ENCODE measurements around the gene MXRA8.

Gene MXRA8

DNA sequence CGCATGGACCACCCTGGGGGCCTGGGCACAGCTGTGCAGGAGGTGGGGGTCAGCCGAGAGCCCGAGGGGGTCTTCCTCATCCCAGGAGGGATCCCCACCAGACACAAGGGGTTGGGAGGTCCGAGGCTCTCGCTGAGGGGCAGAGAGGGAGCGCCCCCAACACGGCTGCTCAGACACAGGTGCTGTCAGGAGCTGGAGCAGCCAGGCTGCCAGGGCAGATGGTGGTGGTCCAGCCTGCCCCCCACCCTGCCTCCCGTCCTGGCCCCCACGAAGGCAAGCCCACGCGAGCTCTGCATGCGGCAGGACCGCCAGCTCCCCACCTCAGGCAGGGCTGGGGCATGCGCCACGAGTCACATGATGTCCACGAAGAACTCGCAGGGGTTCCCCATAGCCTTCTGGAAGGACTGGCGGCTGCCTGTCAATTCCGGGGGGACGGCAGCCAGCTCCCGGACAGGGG, 22.5 kb downstream of the MXRA8 start:
- no peak for DNase-seq (ENCODE audit: low read depth)

DNA sequence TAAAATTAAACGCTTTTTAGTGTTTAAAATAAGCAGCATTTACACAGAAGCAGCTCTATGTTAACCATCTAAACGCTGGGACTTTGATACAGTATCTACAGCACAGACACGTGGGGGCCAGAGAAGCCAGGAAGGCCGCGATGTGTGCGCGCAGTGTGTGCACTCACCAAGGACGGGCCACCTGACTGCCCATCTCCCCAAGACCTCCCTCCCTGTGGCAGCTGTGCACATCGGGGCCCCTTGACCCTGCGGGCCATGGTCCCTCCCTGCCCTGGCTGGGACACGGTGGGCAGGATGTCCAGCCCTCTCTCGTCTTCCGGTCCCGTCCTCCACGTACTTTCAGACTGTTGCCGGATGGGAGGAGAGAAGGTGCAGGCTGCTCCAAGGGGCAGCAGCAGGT, 23.1 kb downstream of the MXRA8 start:
- no peak for DNase-seq (ENCODE audit: low read depth)

DNA sequence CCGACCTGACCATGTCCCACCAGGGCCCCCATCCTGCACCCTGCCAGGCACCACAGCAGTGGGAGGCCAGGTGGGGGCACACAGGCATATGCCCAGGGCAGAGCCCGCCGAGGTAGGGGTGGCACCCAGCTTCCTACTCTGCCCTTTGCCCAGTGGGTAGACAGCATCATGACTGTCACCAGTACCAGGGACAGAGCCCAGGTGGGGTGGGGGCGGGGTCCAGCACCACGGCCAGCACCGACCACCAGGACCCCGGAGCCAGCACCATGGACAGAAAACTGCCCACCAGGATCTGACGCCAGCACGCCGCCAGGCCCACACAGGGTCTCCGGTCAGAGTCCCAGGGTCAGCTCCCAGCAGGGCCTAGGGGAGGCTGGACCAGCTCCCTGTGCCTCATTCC, 23.5 kb downstream of the MXRA8 start:
- no peak for DNase-seq (ENCODE audit: low read depth)

DNA sequence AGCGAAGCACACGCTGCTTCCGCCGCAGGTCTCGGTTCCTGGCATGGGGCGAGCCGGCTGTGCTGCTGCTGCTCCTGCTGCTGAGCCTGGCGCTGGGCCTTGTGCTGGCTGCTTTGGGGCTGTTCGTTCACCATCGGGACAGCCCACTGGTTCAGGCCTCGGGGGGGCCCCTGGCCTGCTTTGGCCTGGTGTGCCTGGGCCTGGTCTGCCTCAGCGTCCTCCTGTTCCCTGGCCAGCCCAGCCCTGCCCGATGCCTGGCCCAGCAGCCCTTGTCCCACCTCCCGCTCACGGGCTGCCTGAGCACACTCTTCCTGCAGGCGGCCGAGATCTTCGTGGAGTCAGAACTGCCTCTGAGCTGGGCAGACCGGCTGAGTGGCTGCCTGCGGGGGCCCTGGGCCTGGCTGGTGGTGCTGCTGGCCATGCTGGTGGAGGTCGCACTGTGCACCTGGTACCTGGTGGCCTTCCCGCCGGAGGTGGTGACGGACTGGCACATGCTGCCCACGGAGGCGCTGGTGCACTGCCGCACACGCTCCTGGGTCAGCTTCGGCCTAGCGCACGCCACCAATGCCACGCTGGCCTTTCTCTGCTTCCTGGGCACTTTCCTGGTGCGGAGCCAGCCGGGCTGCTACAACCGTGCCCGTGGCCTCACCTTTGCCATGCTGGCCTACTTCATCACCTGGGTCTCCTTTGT, 24.7 kb downstream of the MXRA8 start:
- no peak for DNase-seq (ENCODE audit: low read depth)

DNA sequence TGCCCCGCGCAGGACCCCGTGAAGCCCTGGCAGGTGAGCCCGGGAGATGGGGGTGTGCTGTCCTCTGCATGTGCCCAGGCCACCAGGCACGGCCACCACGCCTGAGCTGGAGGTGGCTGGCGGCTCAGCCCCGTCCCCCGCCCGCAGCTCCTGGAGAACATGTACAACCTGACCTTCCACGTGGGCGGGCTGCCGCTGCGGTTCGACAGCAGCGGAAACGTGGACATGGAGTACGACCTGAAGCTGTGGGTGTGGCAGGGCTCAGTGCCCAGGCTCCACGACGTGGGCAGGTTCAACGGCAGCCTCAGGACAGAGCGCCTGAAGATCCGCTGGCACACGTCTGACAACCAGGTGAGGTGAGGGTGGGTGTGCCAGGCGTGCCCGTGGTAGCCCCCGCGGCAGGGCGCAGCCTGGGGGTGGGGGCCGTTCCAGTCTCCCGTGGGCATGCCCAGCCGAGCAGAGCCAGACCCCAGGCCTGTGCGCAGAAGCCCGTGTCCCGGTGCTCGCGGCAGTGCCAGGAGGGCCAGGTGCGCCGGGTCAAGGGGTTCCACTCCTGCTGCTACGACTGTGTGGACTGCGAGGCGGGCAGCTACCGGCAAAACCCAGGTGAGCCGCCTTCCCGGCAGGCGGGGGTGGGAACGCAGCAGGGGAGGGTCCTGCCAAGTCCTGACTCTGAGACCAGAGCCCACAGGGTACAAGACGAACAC, 25.4 kb downstream of the MXRA8 start:
- DNase-seq (ENCODE audit: low read depth): no peak

DNA sequence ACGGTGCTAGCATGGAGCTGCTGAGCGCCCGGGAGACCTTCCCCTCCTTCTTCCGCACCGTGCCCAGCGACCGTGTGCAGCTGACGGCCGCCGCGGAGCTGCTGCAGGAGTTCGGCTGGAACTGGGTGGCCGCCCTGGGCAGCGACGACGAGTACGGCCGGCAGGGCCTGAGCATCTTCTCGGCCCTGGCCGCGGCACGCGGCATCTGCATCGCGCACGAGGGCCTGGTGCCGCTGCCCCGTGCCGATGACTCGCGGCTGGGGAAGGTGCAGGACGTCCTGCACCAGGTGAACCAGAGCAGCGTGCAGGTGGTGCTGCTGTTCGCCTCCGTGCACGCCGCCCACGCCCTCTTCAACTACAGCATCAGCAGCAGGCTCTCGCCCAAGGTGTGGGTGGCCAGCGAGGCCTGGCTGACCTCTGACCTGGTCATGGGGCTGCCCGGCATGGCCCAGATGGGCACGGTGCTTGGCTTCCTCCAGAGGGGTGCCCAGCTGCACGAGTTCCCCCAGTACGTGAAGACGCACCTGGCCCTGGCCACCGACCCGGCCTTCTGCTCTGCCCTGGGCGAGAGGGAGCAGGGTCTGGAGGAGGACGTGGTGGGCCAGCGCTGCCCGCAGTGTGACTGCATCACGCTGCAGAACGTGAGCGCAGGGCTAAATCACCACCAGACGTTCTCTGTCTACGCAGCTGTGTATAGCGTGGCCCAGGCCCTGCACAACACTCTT, 26.2 kb downstream of the MXRA8 start:
- no peak for DNase-seq (ENCODE audit: low read depth)

DNA sequence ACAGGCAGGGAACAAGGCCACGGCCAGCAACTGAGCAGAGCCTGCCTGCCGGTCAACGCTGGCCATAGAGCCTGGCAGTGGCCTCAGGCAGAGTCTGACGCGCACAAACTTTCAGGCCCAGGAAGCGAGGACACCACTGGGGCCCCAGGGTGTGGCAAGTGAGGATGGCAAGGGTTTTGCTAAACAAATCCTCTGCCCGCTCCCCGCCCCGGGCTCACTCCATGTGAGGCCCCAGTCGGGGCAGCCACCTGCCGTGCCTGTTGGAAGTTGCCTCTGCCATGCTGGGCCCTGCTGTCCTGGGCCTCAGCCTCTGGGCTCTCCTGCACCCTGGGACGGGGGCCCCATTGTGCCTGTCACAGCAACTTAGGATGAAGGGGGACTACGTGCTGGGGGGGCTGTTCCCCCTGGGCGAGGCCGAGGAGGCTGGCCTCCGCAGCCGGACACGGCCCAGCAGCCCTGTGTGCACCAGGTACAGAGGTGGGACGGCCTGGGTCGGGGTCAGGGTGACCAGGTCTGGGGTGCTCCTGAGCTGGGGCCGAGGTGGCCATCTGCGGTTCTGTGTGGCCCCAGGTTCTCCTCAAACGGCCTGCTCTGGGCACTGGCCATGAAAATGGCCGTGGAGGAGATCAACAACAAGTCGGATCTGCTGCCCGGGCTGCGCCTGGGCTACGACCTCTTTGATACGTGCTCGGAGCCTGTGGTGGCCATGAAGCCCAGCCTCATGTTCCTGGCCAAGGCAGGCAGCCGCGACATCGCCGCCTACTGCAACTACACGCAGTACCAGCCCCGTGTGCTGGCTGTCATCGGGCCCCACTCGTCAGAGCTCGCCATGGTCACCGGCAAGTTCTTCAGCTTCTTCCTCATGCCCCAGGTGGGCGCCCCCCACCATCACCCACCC, 27.0 kb downstream of the MXRA8 start, which contains the start of gene TAS1R3:
Gene TAS1R3, plus strand, starts transcription at position 213 of the 898 bp plus-strand sequence. Its CDS starts 66 bp downstream, at position 279.
- DNase-seq (ENCODE audit: low read depth): no peak

DNA sequence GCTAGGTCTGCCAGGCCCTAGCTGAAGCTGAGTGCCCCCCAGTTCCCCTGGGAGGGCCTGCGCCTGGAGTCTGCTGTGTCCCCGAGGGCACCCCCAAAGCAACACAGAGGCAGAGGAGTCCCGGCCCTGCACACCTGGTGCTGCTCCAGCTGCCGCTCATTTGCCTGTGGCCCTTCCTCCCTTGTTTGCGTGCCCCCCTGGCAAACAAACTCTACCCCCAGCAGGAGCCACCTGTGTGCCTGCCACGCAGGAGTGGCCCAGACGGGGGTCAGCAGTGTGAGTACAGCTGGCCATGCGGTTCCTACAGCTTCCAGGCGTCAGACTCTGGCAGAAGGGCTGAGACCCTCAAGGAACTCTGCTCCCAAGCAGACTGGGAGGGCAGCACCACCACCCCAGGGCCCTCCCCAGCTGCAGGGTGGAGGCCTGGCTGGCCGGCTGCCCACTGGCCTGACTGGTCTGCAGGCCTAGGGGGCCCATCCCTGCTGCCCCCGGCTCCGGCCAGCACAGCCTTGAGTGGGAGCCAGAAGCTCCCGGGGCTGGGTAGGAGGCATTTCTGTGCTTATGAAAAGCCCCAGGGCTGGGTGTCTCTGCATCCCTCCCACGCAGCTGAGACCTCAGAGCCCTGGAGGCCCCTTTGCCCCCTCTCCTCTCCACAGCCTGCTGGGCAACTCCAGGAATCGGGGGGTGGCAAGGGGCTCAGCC, 27.8 kb downstream of the MXRA8 start:
- no peak for DNase-seq (ENCODE audit: low read depth)

DNA sequence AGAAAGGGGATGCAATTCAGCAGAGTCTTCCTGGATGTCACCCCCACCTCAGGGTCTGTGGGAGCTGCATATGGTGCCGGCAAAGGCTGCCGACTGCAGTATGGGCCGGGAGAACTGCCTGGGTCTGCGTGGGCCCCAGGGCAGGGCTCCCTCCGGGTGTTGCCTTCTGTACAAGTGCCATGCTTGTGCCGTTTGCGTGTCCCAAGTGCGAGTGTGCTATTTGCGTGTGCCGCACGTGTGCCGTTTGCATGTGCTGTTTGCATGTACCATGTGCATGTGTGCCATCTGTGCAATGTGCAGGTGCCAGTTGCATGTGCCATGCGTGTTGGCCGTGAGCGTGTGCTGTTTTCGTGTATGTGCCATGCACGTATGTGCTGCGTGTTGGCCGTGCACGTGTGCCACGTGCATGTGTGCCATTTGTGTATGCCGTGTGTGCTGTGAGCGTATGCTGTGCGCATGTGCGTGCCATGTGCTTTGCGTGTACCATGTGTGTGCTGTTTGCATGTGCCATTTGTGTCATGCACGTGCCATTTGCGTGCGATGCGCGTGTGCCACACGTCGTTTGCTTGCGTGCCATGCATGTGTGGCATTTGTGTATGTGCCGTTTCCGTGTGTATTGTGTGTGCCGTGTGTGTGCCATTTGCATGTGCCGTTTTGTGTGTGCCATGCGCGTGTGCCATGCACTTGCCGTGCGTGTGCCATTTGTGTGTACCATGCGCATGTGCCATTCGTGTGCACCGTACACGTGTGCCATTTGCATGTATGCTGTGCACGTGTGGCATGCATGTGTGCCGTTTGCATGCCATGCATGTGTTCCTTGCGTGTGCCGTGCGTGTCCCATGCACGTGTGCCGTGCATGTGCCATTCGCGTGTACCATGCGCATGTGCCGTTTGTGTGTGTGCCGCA, 28.8 kb downstream of the MXRA8 start:
- DNase-seq (ENCODE audit: low read depth): no peak

DNA sequence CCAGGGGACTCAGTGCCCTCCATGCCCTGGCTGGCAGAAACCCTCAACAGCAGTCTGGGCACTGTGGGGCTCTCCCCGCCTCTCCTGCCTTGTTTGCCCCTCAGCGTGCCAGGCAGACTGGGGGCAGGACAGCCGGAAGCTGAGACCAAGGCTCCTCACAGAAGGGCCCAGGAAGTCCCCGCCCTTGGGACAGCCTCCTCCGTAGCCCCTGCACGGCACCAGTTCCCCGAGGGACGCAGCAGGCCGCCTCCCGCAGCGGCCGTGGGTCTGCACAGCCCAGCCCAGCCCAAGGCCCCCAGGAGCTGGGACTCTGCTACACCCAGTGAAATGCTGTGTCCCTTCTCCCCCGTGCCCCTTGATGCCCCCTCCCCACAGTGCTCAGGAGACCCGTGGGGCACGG, 30.1 kb downstream of the MXRA8 start:
- DNase-seq (ENCODE audit: low read depth): no peak

DNA sequence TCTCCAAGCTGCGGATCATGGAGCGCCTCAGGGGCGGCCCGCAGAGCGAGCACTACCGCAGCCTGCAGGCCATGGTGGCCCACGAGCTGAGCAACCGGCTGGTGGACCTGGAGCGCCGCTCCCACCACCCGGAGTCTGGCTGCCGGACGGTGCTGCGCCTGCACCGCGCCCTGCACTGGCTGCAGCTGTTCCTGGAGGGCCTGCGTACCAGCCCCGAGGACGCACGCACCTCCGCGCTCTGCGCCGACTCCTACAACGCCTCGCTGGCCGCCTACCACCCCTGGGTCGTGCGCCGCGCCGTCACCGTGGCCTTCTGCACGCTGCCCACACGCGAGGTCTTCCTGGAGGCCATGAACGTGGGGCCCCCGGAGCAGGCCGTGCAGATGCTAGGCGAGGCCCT, 31.1 kb downstream of the MXRA8 start:
- DNase-seq (ENCODE audit: low read depth): no peak

DNA sequence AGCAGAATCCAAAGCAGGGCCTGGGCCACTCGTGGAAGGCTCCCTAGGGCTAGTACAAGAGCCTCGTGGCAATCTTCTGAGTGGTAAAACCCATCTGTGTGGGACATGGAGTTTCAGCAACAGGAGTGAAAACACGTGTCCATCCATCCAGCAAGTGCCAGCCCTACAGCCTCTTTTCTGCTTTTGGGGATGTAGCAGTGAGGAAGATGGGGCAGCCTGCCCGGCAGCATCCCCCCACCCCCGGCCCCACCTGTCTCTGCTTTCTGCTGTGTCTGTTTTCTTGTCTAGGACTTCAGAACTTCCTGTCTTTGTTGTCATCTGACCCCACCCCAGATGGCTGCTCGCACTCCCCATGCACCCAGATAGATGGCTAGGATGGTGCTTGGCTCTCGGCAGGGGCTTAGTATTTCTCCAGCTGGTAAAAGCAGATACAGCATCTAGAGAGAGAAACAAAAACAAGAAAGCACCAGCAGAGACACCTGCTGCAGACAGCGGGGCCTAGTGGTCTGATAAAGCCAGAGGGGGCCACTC, 32.2 kb downstream of the MXRA8 start:
- no peak for DNase-seq (ENCODE audit: low read depth)

DNA sequence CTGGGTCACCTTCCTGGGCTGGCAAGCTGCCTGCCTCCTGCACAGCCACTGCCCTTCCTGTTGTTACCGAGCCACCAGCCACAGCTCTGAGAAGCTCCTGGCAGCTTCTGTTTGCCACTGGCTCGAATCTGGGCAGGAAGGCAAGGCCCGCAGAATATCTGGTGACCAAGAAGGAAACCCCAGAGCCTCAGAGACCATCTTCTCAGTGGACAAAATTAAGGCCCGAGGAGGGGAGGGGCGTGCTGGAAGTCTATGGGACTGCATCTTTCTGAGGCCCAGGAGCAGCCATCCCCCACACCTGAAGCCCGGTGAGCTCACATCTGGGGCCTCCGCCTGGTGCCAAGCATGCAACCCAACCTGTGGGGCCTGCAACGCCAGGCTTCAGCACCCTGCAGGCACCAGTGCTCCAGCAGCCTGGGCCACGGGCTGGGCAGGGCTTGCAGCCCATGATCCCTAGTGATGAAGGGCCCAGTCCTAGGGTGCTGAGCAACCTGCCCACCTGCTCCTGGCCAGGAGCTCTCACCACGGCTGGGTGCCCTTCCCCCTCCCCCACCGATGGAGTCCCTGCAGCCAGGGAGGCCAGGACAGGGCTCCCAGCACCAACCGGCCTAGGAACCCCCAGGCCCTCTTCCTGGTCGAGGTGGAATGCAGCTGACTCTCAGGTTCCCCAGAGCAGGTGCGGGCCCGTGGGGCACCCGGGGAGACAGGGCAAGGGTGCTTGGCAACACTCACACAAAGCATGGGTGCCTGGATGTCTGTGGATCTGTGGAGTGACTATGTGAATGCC, 32.9 kb downstream of the MXRA8 start:
- no peak for DNase-seq (ENCODE audit: low read depth)

DNA sequence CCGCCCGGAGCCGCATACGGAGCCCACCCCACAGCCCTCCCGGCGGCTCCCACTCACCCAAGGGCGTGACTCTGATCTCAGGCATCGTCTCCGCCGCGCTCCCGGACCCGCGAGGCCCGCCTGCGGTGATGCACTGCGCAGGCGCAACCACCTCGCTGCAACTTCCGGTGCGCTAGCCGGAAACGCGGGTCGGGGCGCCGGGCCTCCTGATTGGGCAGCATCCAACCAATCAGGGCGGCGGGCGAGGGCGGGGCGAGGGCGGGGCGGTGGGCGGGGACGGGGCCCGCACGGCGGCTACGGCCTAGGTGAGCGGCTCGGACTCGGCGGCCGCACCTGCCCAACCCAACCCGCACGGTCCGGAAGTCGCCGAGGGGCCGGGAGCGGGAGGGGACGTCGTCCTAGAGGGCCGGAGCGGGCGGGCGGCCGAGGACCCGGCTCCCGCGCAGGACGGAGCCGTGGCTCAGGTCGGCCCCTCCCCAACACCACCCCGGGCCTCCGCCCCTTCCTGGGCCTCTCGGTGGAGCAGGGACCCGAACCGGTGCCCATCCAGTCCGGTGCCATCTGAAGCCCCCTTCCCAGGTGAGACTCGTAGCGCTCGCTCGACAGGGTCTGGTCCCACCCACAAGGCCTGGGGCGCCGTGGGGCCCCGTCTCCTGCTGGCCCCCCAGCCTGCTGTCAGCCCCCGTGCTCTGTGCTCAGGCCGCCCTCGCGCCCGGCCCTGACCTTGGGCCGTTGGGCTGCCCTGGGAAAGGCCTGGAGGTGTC, 33.6 kb downstream of the MXRA8 start, which contains the start of the genes CPTP and INTS11:
Gene CPTP, plus strand, starts transcription at position 279 of the 764 bp plus-strand sequence. CDS start 2,109 bp downstream, outside the sequence.
Gene INTS11, minus strand, starts transcription at position 137 of the 764 bp plus-strand sequence. Its CDS starts 52 bp downstream, at position 85.
- DNase-seq (ENCODE audit: low read depth): peak; percentile 78

DNA sequence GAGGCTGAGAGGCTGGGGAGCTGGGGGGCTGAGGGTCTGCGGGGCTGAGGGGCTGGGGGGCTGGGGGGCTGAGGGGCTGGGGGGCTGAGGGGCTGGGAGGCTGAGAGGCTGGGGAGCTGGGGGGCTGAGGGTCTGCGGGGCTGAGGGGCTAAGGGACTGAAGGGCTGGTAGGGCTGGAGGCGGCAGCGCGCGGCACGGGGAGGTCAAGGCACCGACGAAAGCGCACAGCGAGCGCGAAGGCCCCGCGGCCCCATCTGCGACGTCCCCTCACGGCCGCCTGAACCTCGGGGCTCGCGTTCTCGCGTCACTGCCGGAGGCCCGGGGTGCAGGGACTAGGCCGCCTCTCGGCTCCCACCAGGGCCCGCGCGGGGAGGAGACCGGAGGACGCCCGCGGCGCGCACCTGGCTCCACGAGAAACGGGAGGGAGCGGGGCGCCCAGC, 34.3 kb downstream of the MXRA8 start:
- DNase-seq (ENCODE audit: low read depth): no peak

DNA sequence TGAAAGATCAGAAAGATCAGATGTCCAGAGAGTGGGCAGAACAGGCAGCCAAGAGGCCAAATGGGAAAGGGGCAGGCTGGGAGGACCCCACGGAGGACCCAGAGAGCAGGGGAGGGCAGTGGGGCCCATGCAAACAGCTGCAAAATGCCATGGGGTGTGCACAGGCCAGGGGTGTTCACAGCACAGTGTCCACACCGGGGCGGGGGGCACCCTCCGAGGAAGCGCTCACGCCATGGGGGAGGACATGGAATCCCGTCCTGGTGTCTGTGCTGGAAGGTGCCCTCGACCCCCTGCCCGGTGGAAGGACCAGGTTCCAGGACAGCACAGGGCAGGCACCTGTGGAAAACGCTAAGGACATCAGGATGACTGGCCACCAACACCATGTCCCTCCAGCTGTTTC, 35.4 kb downstream of the MXRA8 start:
- no peak for DNase-seq (ENCODE audit: low read depth)

DNA sequence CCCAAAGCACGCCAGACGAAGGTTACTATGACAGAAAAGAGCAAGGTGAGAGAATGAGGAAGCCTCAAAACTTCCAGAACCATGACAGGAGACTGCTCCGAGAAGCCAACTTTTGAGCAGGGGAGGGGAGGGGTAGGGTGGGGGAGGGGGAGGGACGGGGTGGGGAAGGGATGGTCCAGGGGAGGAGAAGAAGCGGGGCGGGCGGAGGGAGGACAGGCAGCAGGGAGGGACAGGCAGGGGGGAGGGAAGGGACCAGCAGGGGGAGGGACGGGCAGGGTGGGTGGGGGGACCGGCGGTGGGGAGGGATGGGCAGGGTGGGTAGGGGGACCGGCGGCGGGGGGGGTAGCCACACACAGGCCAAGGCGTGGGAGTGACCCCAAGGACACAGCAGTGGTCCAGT, 35.9 kb downstream of the MXRA8 start:
- no peak for DNase-seq (ENCODE audit: low read depth)

DNA sequence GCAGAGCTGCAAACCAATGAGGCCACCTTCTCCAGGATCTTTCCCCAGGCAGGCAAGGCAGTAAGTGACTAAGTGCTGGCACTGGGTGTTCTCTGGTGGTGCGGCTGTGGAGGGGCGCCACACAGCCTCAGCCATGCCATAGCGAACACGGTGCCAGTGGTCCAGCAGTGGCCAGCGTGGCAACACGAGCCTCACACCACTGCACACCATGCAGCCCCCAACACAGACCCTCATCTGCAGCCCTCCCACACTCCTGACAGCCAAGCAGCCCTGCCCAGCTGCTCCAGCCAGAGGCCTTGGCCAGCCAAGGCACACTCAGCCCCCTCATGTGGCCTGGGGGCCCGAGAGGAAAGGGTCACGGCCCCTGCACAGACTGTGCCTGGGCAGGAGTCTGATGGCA, 36.9 kb downstream of the MXRA8 start:
- DNase-seq (ENCODE audit: low read depth): no peak
